CD1c-positive myeloid dendritic cell (primary cell): Measurements from ENCODE around the gene ZSCAN12.
"Not testable (repeated sequence)": the region's sequence is repeated elsewhere in the genome, so short reads cannot be mapped to it uniquely, and the experiment has no call there.

ENCODE experiments used
- DNase-seq: peaks from one replicate; pipeline ENCODE4 v3.0.0-alpha.2; 2016; ENCODE audit errors: extremely low spot score

ZSCAN12 gene

DNA sequence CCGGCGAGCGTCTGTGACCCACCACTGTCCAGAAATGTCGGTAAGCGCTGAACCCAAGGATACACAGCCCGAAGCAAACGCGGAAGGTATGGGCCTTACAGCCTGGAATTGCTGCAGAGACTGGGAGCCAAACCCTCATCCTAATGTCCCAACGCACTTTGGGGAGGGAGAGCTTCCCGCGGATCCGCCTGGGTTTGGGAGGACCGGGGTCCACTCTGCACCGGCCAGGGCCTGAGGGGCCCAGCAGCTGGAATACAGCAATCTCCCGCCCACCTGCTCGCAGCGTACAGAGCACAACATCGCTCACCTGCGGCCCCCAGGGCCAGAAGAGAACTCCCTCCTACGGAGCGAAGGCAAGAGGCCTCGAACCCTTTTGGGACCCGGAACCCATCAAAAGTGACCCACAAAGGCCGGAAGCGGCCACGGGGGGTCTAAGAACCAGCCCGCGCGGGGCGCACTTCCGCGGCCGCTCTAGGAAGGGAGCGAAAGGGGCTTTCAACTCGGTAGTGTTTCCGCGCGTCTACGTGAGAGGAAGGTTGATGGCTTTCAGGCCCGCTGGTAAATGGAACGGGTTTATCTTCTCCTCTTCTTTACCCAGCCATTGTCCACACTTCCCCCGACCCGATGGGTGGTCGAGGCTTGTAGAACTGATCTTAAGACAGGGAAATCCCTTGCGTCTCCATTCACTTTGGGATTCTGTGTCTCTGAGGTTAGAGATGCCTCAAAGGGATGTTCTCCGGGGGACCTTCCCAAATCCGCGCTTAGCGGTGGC is at the start of gene ZSCAN12:
Gene ZSCAN12, minus strand, starts transcription at position 398 of the 772 bp plus-strand sequence. CDS start 1,342 bp downstream, outside the sequence.
- peak; percentile 86 for DNase-seq

DNA sequence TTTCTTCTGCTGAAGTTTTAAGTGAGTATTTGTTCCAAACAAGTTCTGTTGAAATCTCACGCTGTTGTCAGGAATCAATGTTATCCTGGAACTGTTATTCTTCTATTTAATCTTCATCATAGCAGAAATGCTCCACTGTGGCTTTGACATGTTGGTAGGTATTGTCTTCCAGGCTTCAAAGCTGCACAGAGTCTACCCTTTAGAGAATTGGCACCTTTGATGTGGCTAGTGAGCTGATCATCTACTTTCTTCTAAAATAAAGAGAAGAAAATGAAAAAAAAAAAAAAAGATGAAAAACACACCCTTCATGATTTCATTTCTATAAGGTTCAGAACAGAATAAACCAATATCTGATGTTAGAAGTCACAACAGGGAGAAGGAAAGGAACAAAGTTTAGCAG is 49.5 kb upstream of the ZSCAN12 start:
- DNase-seq, result no peak

DNA sequence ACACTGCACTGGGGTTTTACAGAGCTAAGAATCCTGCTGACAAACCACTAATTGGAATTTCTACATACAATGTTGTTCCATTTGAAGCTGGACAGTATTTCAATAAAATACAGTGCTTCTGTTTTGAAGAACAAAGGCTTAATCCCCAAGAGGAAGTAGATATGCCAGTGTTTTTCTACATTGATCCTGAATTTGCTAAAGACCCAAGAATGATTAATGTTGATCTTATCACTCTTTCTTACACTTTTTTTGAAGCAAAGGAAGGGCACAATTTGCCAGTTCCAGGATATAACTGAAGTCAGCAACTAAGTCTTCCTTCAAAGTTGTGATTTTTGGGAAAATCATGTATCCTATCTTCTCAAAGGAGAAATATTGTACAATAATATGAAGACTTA is 48.0 kb upstream of the ZSCAN12 start:
- not testable (repeated sequence) for DNase-seq

DNA sequence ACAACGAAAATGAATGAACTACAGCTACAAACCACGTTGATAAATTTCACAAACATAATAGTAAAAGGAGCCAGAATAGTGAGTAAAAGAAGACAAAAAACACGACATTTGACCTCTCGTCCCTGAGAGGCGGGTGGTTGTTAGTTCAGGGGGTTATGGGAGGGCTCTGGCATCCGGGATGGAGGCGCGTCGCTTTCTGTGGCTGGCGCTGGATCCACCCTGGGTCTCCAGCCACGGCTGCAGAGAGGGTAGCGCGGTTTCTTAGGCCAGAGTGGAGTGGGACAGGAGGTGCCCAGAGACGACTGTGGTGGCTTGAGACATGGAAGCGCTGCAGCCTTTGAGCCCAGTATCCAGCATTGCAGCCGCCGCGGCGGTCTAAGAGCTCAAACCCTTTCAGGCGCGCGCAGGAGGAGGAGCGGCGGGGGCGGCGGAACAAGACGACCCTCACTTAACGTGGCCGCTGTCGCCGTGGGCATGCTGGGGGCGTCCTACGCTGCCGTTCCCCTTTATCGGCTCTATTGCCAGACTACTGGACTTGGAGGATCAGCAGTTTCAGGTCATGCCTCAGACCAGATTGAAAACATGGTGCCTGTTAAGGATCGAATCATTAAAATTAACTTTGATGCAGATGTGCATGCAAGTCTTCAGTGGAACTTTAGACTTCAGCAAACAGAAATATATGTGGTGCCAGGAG is 47.4 kb upstream of the ZSCAN12 start:
- DNase-seq, result no peak

DNA sequence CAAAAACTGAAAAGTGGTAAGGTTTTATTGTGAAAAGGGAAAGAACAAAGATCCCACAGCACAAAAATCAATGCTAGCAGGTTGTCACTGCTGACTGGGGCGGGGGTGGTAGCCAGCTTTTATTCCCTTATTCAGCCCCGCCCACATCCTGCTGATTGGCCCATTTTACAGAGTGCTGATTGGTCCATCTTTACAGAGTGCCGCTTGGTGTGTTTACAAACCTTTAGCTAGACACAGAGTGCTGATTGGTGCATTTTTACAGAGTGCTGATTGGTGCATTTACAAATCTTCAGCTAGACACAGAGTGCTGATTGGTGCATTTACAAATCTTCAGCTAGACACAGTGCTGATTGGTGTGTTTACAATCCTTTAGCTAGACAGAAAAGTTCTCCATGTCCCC is 45.2 kb upstream of the ZSCAN12 start:
- not testable (repeated sequence) for DNase-seq

DNA sequence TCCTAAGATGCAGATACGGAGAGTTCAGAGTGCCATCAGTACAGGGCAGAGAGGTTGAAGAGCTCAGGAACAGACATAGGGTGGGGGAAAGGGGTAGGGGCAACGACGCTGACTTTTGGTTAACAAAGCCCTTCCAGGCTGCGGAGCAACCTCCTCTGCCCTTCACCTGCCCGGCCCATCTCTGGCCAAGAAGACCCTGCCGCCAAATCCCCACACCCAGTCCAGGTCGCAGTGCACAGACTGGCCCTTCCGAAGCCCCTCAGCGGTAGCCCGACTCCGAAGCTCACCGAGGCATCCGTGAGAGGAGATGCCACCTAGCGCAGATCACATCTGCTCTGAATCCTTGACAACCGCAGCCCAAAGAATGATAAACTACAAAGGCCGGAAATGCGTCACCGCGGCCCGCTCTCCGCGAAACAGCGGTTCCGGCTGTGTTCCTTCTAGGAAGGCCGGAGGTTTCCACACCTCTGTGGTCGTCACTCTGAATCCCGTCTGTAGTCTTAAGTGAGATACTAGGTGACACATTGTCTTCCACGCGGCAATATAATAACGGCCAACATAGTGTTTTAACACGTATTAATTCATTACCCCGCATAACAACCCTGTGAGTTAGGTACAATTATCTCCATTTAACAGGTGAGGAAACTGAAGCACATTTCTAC is 43.7 kb upstream of the ZSCAN12 start, which contains the start of gene ZSCAN23:
Gene ZSCAN23, minus strand, starts transcription at position 380 of the 662 bp plus-strand sequence. CDS start 7,225 bp downstream, outside the sequence.
- DNase-seq, result peak; percentile 63

DNA sequence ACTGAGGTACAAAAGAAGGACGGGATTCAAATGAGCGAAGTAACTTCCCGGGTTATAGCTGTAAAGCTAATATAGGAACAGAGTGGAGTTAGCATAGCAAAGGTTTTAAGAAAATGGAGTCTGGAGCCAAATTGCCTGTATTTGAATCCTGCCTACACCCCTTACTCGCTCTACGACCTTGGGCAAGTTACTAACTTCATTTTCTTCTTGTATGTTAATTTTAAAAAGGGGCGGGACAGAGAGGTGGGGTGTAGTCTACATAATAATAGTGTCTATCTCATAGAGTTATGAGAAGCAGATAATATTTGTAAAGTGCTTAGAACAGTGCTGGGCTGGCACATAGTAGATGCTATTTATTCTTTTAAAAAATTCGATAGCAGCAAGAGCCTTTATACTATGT is 43.0 kb upstream of the ZSCAN12 start:
- DNase-seq, result no peak

DNA sequence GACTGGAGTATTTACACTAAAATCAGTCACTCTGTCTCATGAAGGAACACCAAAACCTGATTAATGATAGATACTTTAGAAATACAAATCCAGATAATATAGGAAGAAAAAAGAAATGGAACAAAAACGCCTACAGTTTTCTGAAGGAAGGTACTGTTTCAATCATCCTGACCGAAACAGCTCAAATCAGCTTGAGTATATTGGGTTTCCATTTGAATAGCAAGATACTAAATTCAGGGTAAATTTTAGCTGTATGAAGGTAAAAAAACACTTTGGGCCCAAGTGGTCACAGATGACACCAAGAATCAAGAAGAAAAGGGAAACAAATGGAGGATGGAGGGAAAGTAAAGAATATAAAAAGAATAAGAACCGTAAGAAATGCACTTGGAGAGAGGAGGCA is 36.9 kb upstream of the ZSCAN12 start:
- DNase-seq, result no peak

DNA sequence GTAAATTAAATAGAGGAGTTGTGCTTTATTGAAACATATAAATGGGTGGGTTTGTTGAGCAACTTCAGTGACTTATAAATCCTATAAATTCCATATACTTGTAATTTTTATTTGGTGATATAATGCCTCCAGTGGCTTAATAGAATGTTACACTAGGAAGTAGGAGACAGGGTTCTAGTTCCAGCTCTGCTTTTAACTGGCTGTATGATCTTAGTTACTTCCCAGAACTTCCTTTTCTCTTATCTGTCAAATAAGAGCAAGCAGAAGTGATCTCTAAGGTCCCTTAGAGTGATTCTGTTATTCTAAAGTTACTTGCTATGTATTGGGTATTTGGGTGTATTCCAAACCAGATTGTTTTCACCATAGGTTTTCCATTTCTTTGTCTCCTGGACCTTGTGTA is 33.6 kb upstream of the ZSCAN12 start:
- DNase-seq, result no peak

DNA sequence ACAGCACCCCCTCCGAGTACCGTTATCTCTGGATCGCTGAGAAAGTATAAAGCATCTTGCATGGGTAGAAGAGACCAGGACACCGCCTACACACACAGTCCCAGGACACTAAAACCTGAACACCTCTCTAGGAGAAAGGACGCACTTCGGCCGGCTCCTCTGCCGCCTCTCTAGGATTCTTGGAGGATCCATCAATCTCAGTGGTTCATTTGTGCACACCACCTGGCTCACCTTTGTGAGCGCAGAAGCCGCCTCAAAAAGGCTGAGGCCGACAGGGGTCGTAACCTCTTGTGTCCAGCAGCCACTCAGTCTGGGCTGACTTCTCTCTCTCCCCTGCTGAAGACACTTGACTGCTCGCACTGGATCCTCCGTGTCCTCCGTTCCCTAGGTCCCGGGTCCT is 30.2 kb upstream of the ZSCAN12 start:
- no peak for DNase-seq

DNA sequence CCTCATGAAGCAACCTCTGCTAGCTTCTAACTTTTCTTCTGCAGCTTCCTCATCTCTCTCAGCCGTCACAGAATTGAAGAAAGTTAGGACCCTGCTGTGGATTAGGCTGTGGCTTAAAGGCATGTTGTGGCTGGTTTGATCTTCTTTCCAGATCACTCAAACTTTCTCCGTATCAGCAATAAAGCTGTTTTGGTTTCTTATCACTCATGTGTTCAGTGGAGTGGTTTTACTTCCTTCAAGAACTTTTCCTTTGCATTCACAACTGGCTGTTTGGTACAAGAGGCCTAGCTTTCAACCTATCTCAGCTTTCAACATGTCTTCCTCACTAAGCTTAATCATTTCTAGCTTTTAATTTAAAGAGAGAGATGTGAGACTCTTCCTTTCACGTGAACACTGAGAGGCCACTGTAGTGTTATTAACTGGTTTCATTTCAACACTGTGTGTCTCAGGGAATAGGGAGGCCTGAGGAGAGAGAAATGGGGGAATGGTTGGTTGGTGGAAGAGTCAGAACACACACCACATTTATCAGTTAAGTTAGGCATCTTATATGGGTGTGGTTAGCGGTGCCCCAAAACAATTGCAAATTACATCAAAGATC is 26.5 kb upstream of the ZSCAN12 start:
- DNase-seq, result no peak

DNA sequence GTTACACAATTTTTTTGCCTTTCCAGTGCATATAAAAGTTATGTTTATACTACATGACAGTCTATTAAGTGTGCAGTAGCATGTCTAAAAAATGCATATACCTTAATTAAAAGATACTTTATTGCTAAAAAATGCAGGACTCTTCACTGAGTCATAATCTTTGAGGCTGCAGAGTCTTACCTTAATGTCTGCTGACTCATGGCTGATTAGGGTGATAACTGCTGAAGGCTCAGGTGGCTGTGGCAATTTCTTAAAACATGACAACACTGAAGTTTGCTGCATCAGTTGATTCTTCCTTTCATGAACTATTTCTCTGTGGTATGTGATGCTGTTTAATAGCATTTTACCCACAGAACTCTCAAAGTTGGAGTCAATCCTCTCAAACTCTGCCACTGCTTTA is 24.6 kb upstream of the ZSCAN12 start:
- no peak for DNase-seq

DNA sequence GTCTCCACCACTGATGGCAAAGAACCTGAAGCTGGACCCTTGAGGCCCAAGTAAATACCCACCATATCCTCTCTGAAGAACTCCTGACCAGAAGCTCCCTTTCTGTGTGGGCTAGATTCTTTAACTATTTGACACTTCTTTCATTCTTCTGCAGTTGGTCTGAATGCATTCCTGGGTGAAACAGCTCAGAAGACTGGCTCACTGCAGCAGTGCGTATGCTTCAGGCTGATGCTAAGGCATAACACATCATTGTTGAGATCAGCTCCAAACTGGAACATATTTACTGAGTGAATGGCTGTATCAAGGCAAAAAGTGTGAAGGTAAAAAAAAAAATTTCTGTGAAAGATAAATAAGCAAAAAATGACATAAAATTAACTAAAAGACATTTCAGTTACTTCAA is 24.0 kb upstream of the ZSCAN12 start:
- no peak for DNase-seq

DNA sequence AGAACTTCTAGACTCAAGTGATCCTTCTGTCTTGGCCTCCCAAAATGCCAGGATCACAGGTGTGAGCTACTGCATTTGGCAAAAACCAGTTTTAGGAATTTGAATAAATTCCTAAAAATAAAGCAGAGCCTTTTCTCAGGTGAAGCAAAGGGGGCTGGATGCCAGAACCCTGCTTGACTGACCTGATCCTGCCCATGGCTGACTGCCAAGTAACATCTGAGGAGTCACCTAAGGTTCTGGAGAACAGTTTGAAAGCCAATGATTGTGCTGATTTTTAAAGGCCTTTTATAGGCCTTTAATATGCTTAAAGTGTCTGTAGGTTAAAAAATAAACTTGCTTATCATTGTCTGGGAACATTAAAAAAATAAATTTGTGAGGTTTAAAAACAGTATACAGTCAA is 14.1 kb upstream of the ZSCAN12 start:
- no peak for DNase-seq

DNA sequence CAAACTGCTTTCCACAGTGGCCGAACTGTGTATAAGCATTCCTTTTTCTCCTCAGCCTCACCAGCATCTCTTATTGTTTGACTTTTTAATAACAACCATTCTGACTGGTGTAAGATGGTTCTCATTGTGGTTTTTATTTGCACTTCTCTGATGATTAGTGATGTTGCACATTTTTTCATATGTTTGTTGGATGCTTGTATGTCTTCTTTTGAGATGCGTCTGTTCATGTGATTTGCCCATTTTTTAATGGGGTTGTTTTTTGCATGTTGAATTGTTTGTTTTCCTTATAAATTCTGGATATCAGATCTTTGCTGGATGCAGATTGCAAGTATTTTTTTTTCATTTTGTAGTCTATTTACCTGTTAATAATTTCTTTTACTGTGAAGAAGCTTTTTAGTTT is 11.2 kb upstream of the ZSCAN12 start:
- DNase-seq, result no peak

DNA sequence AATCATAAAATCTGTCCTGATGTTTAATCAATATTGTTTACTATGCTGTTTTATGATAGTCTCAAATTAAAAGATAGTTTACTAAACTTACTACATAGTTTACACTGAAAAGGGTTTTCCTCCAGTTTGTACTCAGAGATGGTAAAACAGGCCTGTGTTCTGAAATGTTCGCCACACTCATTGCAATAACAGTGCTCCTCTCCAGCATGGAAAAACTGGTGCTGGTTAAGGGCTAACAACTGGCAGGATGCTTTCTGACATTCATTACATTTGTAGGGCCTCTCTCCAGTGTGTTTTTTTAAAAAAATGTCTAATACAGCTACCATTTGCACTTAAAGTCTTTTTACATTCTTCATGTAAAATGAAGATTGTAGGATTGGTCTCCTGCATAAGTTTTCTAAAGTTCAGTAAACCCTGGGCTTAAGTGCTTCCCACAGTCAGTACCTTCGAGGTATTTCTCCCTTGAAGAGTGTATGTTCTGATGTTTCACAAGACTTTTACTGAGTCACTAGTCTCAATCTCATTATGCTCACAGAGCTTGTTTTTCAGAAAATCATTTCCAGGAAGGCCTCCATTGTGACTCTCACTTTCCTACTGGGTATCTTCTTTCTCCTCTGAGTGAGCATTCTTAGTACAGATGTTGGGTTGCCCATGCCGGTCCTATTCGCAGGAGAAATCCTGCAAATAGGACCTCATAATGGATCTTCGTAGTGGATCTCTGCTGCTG is 8.7 kb upstream of the ZSCAN12 start:
- DNase-seq, result no peak

DNA sequence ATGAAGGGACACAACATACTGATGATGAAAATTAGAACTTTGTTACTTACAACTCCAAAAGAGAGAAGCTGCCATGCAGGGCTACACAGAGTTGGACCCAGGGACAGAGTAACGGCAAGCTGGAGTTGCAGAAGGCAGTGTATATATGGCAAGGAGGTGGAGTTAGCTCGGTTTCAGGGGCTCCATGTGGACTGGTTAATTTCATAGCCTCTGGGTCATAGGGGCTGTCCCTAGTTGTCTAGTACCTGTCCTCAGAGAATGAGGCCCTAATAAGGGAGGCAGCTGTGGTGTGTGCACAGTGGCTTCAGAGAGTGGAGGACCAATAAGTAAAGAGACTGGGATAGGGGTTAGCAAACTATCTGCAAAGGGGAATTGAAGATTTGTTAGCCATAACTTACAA is 7.9 kb upstream of the ZSCAN12 start:
- no peak for DNase-seq

DNA sequence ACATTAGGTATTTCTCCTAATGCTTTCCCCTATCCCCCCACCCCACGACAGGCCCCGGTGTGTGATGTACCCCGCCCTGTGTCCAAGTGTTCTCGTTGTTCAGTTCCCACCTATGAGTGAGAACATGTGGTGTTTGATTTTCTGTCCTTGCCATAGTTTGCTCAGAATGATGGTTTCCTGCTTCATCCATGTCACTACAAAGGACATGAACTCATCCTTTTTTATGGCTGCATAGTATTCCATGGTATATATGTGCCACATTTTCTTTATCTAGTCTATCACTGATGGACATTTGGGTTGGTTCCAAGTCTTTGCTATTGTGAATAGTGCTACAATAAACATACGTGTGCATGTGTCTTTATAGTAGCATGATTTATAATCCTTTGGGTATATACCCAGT is 4.4 kb upstream of the ZSCAN12 start:
- not testable (repeated sequence) for DNase-seq

DNA sequence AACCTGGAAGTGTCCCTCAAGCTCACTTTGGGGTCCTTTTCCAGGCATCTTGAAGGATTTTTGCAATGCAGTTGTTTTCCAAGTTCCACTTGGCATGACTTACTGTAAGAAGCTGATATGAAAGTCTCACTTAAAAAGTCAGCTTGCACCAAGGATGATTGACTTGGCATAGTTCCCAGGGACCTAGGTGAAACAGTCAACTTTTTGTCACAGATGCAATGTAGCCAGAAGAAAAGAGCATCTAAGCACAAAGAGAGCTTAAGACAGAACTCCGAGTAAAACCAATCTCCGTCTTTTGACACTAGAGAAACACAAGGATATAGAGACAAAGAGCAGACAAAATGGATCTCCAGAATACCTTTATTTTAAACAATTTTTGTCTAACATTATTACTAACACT is 2.6 kb upstream of the ZSCAN12 start:
- DNase-seq, result no peak

DNA sequence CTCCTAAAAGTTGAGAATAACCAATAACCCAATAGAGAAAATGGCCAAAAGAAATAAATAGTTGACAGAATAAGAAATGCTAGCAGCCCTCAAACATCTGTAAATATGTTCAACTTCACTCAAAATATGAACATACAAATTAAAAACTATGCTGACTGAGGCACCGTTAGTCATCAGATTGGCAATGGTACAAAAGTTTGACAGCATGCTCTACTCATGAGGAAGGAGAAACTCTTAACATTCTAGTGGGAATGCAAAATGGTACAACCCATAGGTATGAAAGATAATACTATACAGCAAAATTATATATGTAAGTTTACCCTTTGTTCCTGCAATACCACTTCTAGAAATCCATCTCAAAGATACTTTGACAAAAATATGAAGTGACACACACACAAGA is 1.6 kb upstream of the ZSCAN12 start:
- no peak for DNase-seq

DNA sequence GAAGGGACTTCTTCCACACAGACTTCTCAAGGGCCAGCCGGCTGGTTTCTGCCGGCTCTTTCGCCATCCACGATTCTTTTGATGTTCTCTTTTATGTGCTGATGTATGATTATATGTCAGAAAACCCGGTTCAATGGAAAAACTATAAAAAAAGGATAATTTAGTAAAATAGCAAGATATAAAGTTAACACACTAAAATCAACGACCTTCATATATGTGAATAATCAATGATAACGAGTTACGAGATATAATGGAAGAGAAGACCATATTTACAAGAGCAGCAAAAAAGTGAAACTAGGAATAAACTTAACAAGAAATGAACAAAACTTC is 540 bp upstream of the ZSCAN12 start:
- DNase-seq, result no peak

DNA sequence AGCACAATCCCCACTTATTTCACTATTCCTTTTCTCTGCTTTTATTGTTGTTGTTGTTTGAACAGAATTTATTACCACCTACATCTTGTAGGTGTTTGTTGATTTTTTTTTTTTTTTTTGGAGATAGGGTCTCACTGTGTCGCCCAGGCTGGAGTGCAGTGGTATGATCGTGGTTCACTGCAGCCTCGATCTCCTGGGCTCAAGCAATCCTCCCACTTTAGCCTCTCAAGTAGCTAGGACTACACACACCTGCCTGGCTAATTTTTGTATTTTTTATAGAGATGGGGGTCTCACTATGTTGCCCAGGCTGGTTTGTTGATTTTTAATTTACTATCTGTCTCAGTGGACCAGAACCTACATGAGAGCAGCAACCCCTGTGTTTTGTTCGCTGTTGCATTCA is 3.6 kb downstream of the ZSCAN12 start:
- no peak for DNase-seq
